HL-60 (cell line): ENCODE measurements around the gene GNA14.

Experiments used
- GABPA ChIP-seq: IDR thresholded peaks from 2 replicates; pipeline ENCODE4 v1.6.1; 2012; ENCODE audit warnings: low read depth
- POLR2AphosphoS5 ChIP-seq: IDR thresholded peaks from 2 replicates; pipeline ENCODE4 v1.6.1; 2012; ENCODE audit warnings: low read depth
- SPI1 ChIP-seq: IDR thresholded peaks from 2 replicates; pipeline ENCODE4 v1.6.1; 2012; ENCODE audit warnings: low read depth, mild to moderate bottlenecking, borderline replicate concordance
- TF ChIP-seq, protein P1 (sequence below): IDR thresholded peaks from one replicate; pipeline ENCODE4 v1.5.1; 2011; ENCODE audit warnings: low read length, control low read depth, inconsistent platforms; ENCODE audit not compliant: insufficient read depth

DNA sequence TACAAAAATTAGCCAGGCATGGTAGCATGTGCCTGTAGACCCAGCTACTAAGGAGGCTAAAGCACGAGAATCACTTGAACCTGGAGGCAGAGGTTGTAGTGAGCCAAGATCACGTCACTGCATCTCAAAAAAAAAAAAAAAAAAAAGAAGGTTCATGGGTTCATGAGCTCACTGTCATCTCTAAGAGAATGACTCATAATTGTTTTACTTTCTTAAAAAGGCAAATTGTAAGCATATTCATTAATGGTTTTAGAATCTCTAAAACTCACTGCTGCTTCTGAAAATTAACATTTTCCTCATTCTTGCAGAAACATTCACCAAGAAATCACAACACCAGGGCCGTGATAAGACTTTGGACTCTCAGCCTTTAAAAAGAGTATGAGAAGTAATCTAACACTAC, 103.6 kb downstream of the GNA14 start:
- TF ChIP-seq, protein P1, sequence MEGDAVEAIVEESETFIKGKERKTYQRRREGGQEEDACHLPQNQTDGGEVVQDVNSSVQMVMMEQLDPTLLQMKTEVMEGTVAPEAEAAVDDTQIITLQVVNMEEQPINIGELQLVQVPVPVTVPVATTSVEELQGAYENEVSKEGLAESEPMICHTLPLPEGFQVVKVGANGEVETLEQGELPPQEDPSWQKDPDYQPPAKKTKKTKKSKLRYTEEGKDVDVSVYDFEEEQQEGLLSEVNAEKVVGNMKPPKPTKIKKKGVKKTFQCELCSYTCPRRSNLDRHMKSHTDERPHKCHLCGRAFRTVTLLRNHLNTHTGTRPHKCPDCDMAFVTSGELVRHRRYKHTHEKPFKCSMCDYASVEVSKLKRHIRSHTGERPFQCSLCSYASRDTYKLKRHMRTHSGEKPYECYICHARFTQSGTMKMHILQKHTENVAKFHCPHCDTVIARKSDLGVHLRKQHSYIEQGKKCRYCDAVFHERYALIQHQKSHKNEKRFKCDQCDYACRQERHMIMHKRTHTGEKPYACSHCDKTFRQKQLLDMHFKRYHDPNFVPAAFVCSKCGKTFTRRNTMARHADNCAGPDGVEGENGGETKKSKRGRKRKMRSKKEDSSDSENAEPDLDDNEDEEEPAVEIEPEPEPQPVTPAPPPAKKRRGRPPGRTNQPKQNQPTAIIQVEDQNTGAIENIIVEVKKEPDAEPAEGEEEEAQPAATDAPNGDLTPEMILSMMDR = no peak
- no peak for TF ChIP-seq GABPA
- TF ChIP-seq SPI1 = no peak
- no peak for TF ChIP-seq POLR2AphosphoS5
